Measurements from ENCODE around the gene PRX.
A peak's percentile ranks its signal among the peaks of the same experiment; 100 is the strongest.

Gene PRX

GRCh38 chr19:40420766-40421765 is 7.9 kb upstream of the PRX start:
- Histone ChIP-seq H3K9me3 (ENCODE audit: control insufficient read depth, insufficient read depth, low read length) (no peaks in the 10 kb centered on the region), H3K36me3 (ENCODE audit: control insufficient read depth, insufficient read depth, low read length) (peaks cover 10% of the 10 kb centered on the region), H3K27me3 (ENCODE audit: control insufficient read depth, insufficient read depth, low read length) (no peaks in the 10 kb centered on the region), H3K4me3 (ENCODE audit: low read depth, low read length) (peak overlapping the region; percentile 74), H3K4me1 (ENCODE audit: control insufficient read depth, insufficient read depth, low read length) (peaks cover 8% of the 10 kb centered on the region; the same call in 1 of the 2 replicates), H3K9ac (ENCODE audit: low read depth, low read length) (peak overlapping the region; percentile 66), H3K27ac (ENCODE audit: low read depth, low read length) (peak overlapping the region; percentile 96)

GRCh38 chr19:40420451-40420765 is 7.2 kb upstream of the PRX start:
- Histone ChIP-seq H3K27ac (ENCODE audit: low read depth, low read length) (peak overlapping the region; percentile 96), H3K27me3 (ENCODE audit: control insufficient read depth, insufficient read depth, low read length) (no peaks in the 10 kb centered on the region), H3K4me1 (ENCODE audit: control insufficient read depth, insufficient read depth, low read length) (peaks cover 8% of the 10 kb centered on the region; the same call in 1 of the 2 replicates), H3K9ac (ENCODE audit: low read depth, low read length) (no peak overlapping the region; the same call in 1 of the 2 replicates), H3K4me3 (ENCODE audit: low read depth, low read length) (peak overlapping the region; percentile 74), H3K36me3 (ENCODE audit: control insufficient read depth, insufficient read depth, low read length) (peaks cover 10% of the 10 kb centered on the region), H3K9me3 (ENCODE audit: control insufficient read depth, insufficient read depth, low read length) (no peaks in the 10 kb centered on the region)

GRCh38 chr19:40419780-40420179 is 6.6 kb upstream of the PRX start:
- Histone ChIP-seq H3K4me1 (ENCODE audit: control insufficient read depth, insufficient read depth, low read length) (peaks cover 8% of the 10 kb centered on the region; the same call in 1 of the 2 replicates), H3K9me3 (ENCODE audit: control insufficient read depth, insufficient read depth, low read length) (no peaks in the 10 kb centered on the region), H3K27ac (ENCODE audit: low read depth, low read length) (no peak overlapping the region), H3K4me3 (ENCODE audit: low read depth, low read length) (no peak overlapping the region), H3K36me3 (ENCODE audit: control insufficient read depth, insufficient read depth, low read length) (peaks cover 10% of the 10 kb centered on the region), H3K27me3 (ENCODE audit: control insufficient read depth, insufficient read depth, low read length) (no peaks in the 10 kb centered on the region), H3K9ac (ENCODE audit: low read depth, low read length) (no peak overlapping the region)

GRCh38 chr19:40419066-40419612 is 6.0 kb upstream of the PRX start:
- Histone ChIP-seq H3K9me3 (ENCODE audit: control insufficient read depth, insufficient read depth, low read length) (no peaks in the 10 kb centered on the region), H3K27ac (ENCODE audit: low read depth, low read length) (no peak overlapping the region), H3K9ac (ENCODE audit: low read depth, low read length) (no peak overlapping the region), H3K4me3 (ENCODE audit: low read depth, low read length) (no peak overlapping the region), H3K27me3 (ENCODE audit: control insufficient read depth, insufficient read depth, low read length) (no peaks in the 10 kb centered on the region), H3K4me1 (ENCODE audit: control insufficient read depth, insufficient read depth, low read length) (peaks cover 3% of the 10 kb centered on the region; the same call in 1 of the 2 replicates), H3K36me3 (ENCODE audit: control insufficient read depth, insufficient read depth, low read length) (peaks cover 10% of the 10 kb centered on the region)

- peaks cover 7% of the 10 kb centered on the region for H3K36me3 ChIP-seq (ENCODE audit: control insufficient read depth, insufficient read depth, low read length)
- no peaks in the 10 kb centered on the region for H3K27me3 ChIP-seq (ENCODE audit: control insufficient read depth, insufficient read depth, low read length)
- H3K4me1 ChIP-seq (ENCODE audit: control insufficient read depth, insufficient read depth, low read length): peaks cover 9% of the 10 kb centered on the region; the same call in 1 of the 2 replicates
- no peak overlapping the region for H3K9ac ChIP-seq (ENCODE audit: low read depth, low read length)
- no peak overlapping the region for H3K27ac ChIP-seq (ENCODE audit: low read depth, low read length)
- H3K9me3 ChIP-seq (ENCODE audit: control insufficient read depth, insufficient read depth, low read length): no peaks in the 10 kb centered on the region
- no peak overlapping the region for H3K4me3 ChIP-seq (ENCODE audit: low read depth, low read length)
Observed at GRCh38 chr19:40418040-40418439, 4.9 kb upstream of the PRX start.

GRCh38 chr19:40417643-40417981 is 4.4 kb upstream of the PRX start:
- Histone ChIP-seq H3K9ac (ENCODE audit: low read depth, low read length) (no peak overlapping the region), H3K4me1 (ENCODE audit: control insufficient read depth, insufficient read depth, low read length) (peaks cover 9% of the 10 kb centered on the region; the same call in 1 of the 2 replicates), H3K9me3 (ENCODE audit: control insufficient read depth, insufficient read depth, low read length) (no peaks in the 10 kb centered on the region), H3K36me3 (ENCODE audit: control insufficient read depth, insufficient read depth, low read length) (peaks cover 3% of the 10 kb centered on the region), H3K4me3 (ENCODE audit: low read depth, low read length) (no peak overlapping the region), H3K27ac (ENCODE audit: low read depth, low read length) (no peak overlapping the region), H3K27me3 (ENCODE audit: control insufficient read depth, insufficient read depth, low read length) (no peaks in the 10 kb centered on the region)

- Histone ChIP-seq H3K27ac (ENCODE audit: low read depth, low read length) (no peak overlapping the region), H3K9me3 (ENCODE audit: control insufficient read depth, insufficient read depth, low read length) (no peaks in the 10 kb centered on the region), H3K9ac (ENCODE audit: low read depth, low read length) (no peak overlapping the region), H3K4me3 (ENCODE audit: low read depth, low read length) (no peak overlapping the region), H3K27me3 (ENCODE audit: control insufficient read depth, insufficient read depth, low read length) (no peaks in the 10 kb centered on the region), H3K4me1 (ENCODE audit: control insufficient read depth, insufficient read depth, low read length) (peaks cover 9% of the 10 kb centered on the region; the same call in 1 of the 2 replicates), H3K36me3 (ENCODE audit: control insufficient read depth, insufficient read depth, low read length) (no peaks in the 10 kb centered on the region)
Observed at GRCh38 chr19:40416918-40417642, 3.9 kb upstream of the PRX start.

- H3K27me3 ChIP-seq (ENCODE audit: control insufficient read depth, insufficient read depth, low read length): no peaks in the 10 kb centered on the region
- H3K36me3 ChIP-seq (ENCODE audit: control insufficient read depth, insufficient read depth, low read length): no peaks in the 10 kb centered on the region
- peaks cover 10% of the 10 kb centered on the region; the same call in 1 of the 2 replicates for H3K4me1 ChIP-seq (ENCODE audit: control insufficient read depth, insufficient read depth, low read length)
- H3K27ac ChIP-seq (ENCODE audit: low read depth, low read length): no peak overlapping the region
- H3K9me3 ChIP-seq (ENCODE audit: control insufficient read depth, insufficient read depth, low read length): no peaks in the 10 kb centered on the region
- H3K9ac ChIP-seq (ENCODE audit: low read depth, low read length): no peak overlapping the region
- H3K4me3 ChIP-seq (ENCODE audit: low read depth, low read length): no peak overlapping the region
Observed at GRCh38 chr19:40415768-40416167, 2.6 kb upstream of the PRX start.

- H3K36me3 ChIP-seq (ENCODE audit: control insufficient read depth, insufficient read depth, low read length): no peaks in the 10 kb centered on the region
- no peak overlapping the region for H3K27ac ChIP-seq (ENCODE audit: low read depth, low read length)
- H3K9ac ChIP-seq (ENCODE audit: low read depth, low read length): no peak overlapping the region
- no peak overlapping the region for H3K4me3 ChIP-seq (ENCODE audit: low read depth, low read length)
- no peaks in the 10 kb centered on the region for H3K9me3 ChIP-seq (ENCODE audit: control insufficient read depth, insufficient read depth, low read length)
- no peaks in the 10 kb centered on the region for H3K27me3 ChIP-seq (ENCODE audit: control insufficient read depth, insufficient read depth, low read length)
- peaks cover 12% of the 10 kb centered on the region for H3K4me1 ChIP-seq (ENCODE audit: control insufficient read depth, insufficient read depth, low read length)
Observed at GRCh38 chr19:40414542-40415535, 1.7 kb upstream of the PRX start.

- Histone ChIP-seq H3K9ac (ENCODE audit: low read depth, low read length) (no peak overlapping the region), H3K36me3 (ENCODE audit: control insufficient read depth, insufficient read depth, low read length) (no peaks in the 10 kb centered on the region), H3K9me3 (ENCODE audit: control insufficient read depth, insufficient read depth, low read length) (no peaks in the 10 kb centered on the region), H3K27ac (ENCODE audit: low read depth, low read length) (no peak overlapping the region), H3K27me3 (ENCODE audit: control insufficient read depth, insufficient read depth, low read length) (no peaks in the 10 kb centered on the region), H3K4me3 (ENCODE audit: low read depth, low read length) (peak overlapping the region; percentile 47), H3K4me1 (ENCODE audit: control insufficient read depth, insufficient read depth, low read length) (peaks cover 15% of the 10 kb centered on the region)
Observed at GRCh38 chr19:40412866-40413265, 312 bp downstream of the PRX start.
